HFFc6 (cell line): ENCODE measurements around the gene SMOC2. TPM values are rescaled to one million over a fixed set of nuclear protein-coding genes. Genes with fewer than 3 reads are reported as not detected.

Experiments used
- DNase-seq: peaks from one replicate; pipeline ENCODE4 v3.0.0-alpha.2; 2018
- H3K27ac Mint-ChIP-seq: 2 replicates; pipeline ENCODE4 v1.8.0; 2020; ENCODE audit warnings: mild to moderate bottlenecking, mixed read lengths
- H3K27me3 Mint-ChIP-seq: 2 replicates; pipeline ENCODE4 v1.8.0; 2021; ENCODE audit warnings: mild to moderate bottlenecking, moderate library complexity, mixed read lengths; ENCODE audit not compliant: insufficient read depth
- H3K36me3 Mint-ChIP-seq: 2 replicates; pipeline ENCODE4 v1.8.0; 2021; ENCODE audit warnings: low read depth, mixed read lengths
- H3K4me1 Mint-ChIP-seq: 2 replicates; pipeline ENCODE4 v1.8.0; 2020; ENCODE audit warnings: low read depth, mixed read lengths
- H3K4me3 Mint-ChIP-seq: 2 replicates; pipeline ENCODE4 v1.8.0; 2020; ENCODE audit warnings: mild to moderate bottlenecking, moderate library complexity, mixed read lengths
- H3K9me3 Mint-ChIP-seq: 2 replicates; pipeline ENCODE4 v1.8.0; 2020; ENCODE audit warnings: mild to moderate bottlenecking, mixed read lengths
- total RNA-seq, 6 experiments: library from RNA; stranded (reverse); fragmentation: NEBNext Ultra II Directional; extraction: Animal tissue kit (Norgen Biotek cat#: 25700); gene quantifications; 2 replicates in 1 of 6; 3 replicates in 5 of 6; pipeline ENCODE4 v1.2.3, GENCODE V29; 2021
- TF ChIP-seq, protein P1 (sequence below): fragments of 200-600 bp; sonication (generic); IDR thresholded peaks from 2 replicates; pipeline ENCODE4 v1.5.0; 2021; ENCODE audit warnings: antibody characterized with exemption, mild to moderate bottlenecking

The SMOC2 gene
- total RNA-seq, 6 experiments from 2014 or later, result not detected

DNA sequence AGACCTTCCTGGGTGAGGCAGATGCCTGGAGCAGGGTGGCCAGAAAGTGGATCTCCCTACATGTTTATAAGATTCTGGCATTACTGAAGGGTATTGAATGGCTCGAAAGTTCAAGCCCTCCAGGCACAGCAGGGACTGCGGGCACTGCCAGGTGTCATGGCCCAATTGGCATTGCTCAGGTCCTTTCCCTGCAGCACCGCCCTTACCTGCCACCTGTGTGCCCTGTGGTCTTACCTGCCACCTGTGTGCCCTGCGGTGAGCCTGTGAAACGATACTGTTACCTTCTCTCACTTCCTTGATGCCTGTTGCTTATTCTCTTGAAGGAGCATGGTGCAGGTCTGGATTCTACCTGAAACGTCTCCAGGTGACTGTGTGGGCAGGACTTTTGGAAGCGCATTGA is 32.2 kb downstream of the SMOC2 start:
- Mint-ChIP-seq H3K9me3 (peaks cover 69% of the 10 kb centered on the region), H3K36me3 (0 out of 2 replicates have a peak, but pooled peaks cover 11% of the 10 kb centered on the region), H3K27me3 (no peaks in the 10 kb centered on the region), H3K27ac (no peak overlapping the region), H3K4me1 (no peaks in the 10 kb centered on the region), H3K4me3 (no peak overlapping the region)
- TF ChIP-seq, protein P1, sequence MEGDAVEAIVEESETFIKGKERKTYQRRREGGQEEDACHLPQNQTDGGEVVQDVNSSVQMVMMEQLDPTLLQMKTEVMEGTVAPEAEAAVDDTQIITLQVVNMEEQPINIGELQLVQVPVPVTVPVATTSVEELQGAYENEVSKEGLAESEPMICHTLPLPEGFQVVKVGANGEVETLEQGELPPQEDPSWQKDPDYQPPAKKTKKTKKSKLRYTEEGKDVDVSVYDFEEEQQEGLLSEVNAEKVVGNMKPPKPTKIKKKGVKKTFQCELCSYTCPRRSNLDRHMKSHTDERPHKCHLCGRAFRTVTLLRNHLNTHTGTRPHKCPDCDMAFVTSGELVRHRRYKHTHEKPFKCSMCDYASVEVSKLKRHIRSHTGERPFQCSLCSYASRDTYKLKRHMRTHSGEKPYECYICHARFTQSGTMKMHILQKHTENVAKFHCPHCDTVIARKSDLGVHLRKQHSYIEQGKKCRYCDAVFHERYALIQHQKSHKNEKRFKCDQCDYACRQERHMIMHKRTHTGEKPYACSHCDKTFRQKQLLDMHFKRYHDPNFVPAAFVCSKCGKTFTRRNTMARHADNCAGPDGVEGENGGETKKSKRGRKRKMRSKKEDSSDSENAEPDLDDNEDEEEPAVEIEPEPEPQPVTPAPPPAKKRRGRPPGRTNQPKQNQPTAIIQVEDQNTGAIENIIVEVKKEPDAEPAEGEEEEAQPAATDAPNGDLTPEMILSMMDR, result no peak
- no peak for DNase-seq

DNA sequence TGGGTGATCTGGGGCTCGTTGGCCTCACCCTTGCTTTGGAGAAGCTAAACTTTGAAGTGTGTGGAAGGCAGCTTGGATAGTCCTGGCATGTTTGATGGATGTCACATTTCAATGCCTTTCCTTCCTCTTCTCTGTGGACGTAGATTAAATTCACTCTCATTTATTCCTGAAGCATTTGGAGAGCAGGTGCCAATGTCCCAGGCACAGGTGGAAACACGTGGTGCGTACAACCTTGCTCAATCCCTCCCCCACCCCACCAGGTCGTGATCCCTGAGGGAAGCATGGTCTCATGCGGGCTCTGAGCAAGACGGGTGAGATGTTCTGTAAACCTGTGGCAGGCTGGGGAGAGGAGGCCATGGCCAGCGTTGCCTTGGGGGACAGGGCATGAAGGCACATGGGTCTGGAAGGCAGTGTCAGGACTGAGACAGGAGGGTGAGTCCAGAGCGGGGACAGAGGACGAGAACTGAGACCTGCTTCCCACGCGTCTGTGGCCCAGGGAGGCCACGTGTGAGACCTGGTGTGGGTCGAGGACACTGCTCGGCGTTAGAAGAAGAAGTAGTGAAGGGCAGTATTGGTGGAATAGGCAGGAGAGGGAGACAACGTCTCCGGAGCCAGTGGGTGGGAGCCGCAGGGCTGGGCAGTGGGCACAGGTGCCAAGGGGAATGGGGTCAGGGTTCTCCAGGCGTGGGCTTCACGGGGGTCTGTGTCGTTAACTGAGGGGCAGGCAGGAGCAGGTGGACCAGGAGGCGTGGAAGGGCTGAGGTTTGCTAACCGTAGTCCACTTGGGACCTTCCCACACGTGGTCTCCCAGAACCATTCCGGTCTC is 34.4 kb downstream of the SMOC2 start:
- no peak overlapping the region for H3K27ac Mint-ChIP-seq
- H3K4me3 Mint-ChIP-seq, result no peak overlapping the region
- peaks cover 68% of the 10 kb centered on the region for H3K9me3 Mint-ChIP-seq
- TF ChIP-seq, protein P1, result no peak
- H3K4me1 Mint-ChIP-seq, result no peaks in the 10 kb centered on the region
- H3K27me3 Mint-ChIP-seq, result no peaks in the 10 kb centered on the region
- no peak for DNase-seq
- H3K36me3 Mint-ChIP-seq, result 0 out of 2 replicates have a peak, but pooled peaks cover 11% of the 10 kb centered on the region

DNA sequence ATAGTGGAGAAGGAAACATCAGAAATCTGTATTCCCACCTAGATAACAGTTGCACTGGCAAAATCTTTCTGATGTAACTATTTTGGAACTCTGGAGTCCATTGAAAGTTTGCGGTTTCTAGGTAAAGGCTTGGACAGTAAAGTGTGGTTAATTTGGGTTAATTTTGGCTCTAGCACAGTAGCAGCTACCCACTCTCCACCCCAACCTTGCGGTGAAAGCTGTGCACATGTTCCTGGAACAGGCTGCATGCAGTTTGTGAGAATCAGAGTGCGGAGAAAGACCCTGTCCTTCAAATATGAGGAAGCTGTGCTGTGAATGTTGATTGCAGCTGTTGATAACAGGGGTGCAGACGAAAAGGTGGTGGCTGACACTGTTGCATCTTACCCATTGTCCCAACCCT is 38.4 kb downstream of the SMOC2 start:
- DNase-seq, result no peak
- no peaks in the 10 kb centered on the region for H3K4me1 Mint-ChIP-seq
- H3K27me3 Mint-ChIP-seq, result no peaks in the 10 kb centered on the region
- no peak overlapping the region for H3K4me3 Mint-ChIP-seq
- H3K36me3 Mint-ChIP-seq, result 0 out of 2 replicates have a peak, but pooled peaks cover 7% of the 10 kb centered on the region
- H3K9me3 Mint-ChIP-seq, result peaks cover 53% of the 10 kb centered on the region
- TF ChIP-seq, protein P1, result no peak
- H3K27ac Mint-ChIP-seq, result no peak overlapping the region

DNA sequence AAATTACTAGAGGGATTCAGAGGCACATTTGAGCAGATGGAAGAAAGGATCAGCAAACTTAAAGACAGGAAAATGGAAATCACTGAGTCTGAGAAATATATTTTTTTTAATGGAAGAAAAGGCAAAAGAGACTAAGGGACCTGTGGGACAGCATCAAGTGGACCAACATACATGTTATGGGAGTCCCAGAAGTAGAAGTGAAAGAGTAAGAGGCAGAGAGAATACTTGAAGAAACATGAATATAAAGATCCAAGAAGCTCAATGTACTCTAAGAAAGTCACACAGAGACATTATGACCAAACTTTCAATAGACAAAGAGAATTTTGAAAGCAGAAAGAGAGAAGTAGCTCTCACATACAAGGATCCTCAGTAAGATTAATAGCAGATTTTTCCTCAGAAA is 39.5 kb downstream of the SMOC2 start:
- no peak for DNase-seq
- Mint-ChIP-seq H3K36me3 (0 out of 2 replicates have a peak, but pooled peaks cover under 1% of the 10 kb centered on the region), H3K27me3 (no peaks in the 10 kb centered on the region), H3K9me3 (peaks cover 45% of the 10 kb centered on the region), H3K4me3 (no peak overlapping the region), H3K27ac (no peak overlapping the region), H3K4me1 (no peaks in the 10 kb centered on the region)
- TF ChIP-seq, protein P1, result no peak

DNA sequence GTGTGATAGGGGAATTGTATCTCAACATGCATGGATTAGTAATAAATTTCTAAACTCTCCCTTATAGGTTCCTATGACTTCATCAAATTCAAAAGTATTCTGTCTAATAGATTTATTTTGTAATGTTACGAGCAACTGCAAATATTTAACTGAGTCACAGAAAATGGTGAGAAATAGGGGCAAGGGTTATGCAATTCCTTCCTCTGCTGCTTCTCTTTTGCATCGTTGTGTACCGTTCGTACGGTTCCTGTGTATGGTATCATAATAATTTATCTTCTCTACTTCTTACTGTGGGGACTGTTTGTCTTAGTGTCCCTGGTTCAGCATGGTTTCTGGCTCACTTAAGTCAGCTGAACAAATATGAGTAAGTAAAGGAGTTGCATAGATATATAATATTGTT is 44.8 kb downstream of the SMOC2 start:
- no peaks in the 10 kb centered on the region for H3K27me3 Mint-ChIP-seq

More for the DNA sequence above, 44.8 kb downstream of the SMOC2 start:
- DNase-seq, result no peak
- H3K36me3 Mint-ChIP-seq, result no peaks in the 10 kb centered on the region
- no peak overlapping the region for H3K4me3 Mint-ChIP-seq
- TF ChIP-seq, protein P1, result no peak
- peaks cover 56% of the 10 kb centered on the region for H3K9me3 Mint-ChIP-seq
- no peaks in the 10 kb centered on the region for H3K4me1 Mint-ChIP-seq
- H3K27ac Mint-ChIP-seq, result no peak overlapping the region
